Loucy (cell line): ENCODE data around the gene HOXA5.

Experiments used
- H2AFZ ChIP-seq: fragments of 200-600 bp; sonication (generic); 2 replicates; pipeline ENCODE4 v1.6.0; 2016; ENCODE audit warnings: antibody characterized with exemption, mild to moderate bottlenecking, low read length, moderate library complexity
- H3F3A ChIP-seq: fragments of 200-600 bp; 2 replicates; pipeline ENCODE4 v1.6.0; 2016; ENCODE audit warnings: antibody characterized with exemption, low read depth, mild to moderate bottlenecking
- H3K27me3 ChIP-seq: fragments of 200-600 bp; sonication (generic); 2 replicates; pipeline ENCODE4 v1.6.1; 2014; ENCODE audit warnings: low read length, mild to moderate bottlenecking; ENCODE audit not compliant: insufficient read depth, poor library complexity, severe bottlenecking
- H3K36me3 ChIP-seq: fragments of 200-600 bp; sonication (generic); 2 replicates; pipeline ENCODE4 v1.6.1; 2016; ENCODE audit warnings: low read length; ENCODE audit not compliant: insufficient read depth
- H3K4me1 ChIP-seq: fragments of 200-600 bp; sonication (generic); 2 replicates; pipeline ENCODE4 v1.5.1; 2014; ENCODE audit warnings: low read length, mild to moderate bottlenecking; ENCODE audit not compliant: insufficient read depth, poor library complexity, severe bottlenecking
- H3K4me2 ChIP-seq: fragments of 200-600 bp; sonication (generic); 2 replicates; pipeline ENCODE4 v1.6.0; 2014; ENCODE audit warnings: antibody characterized with exemption, low read length, low read depth, mild to moderate bottlenecking; ENCODE audit not compliant: poor library complexity, severe bottlenecking
- H3K4me3 ChIP-seq: fragments of 200-600 bp; sonication (generic); 2 replicates; pipeline ENCODE4 v1.5.1; 2014; ENCODE audit warnings: low read length, mild to moderate bottlenecking, mixed read lengths; ENCODE audit not compliant: poor library complexity, severe bottlenecking
- H3K79me2 ChIP-seq: fragments of 200-600 bp; sonication (generic); 2 replicates; pipeline ENCODE4 v1.6.1; 2014; ENCODE audit warnings: low read length; ENCODE audit not compliant: insufficient read depth
- H3K9ac ChIP-seq: fragments of 200-600 bp; sonication (generic); 2 replicates; pipeline ENCODE4 v1.6.0; 2014; ENCODE audit warnings: mild to moderate bottlenecking, low read depth, low read length, moderate library complexity; ENCODE audit not compliant: poor library complexity, severe bottlenecking
- H3K9me2 ChIP-seq: fragments of 200-600 bp; sonication (generic); replicated peaks from 2 replicates; pipeline ENCODE4 v1.6.1; 2016; ENCODE audit warnings: low read depth, low read length, mixed read lengths
- H3K9me3 ChIP-seq: fragments of 200-600 bp; sonication (generic); 2 replicates; pipeline ENCODE4 v1.6.1; 2014; ENCODE audit warnings: mild to moderate bottlenecking, antibody characterized with exemption, low read length, low read depth; ENCODE audit not compliant: insufficient read depth
- H4K20me1 ChIP-seq: fragments of 200-600 bp; sonication (generic); 2 replicates; pipeline ENCODE4 v1.6.0; 2014; ENCODE audit warnings: antibody characterized with exemption, low read length, mild to moderate bottlenecking; ENCODE audit not compliant: insufficient read depth, poor library complexity, severe bottlenecking
- CTCF ChIP-seq: fragments of 200-600 bp; sonication (generic); conservative IDR thresholded peaks from 2 replicates; pipeline ENCODE4 v1.5.1; 2014; ENCODE audit warnings: mild to moderate bottlenecking, antibody characterized with exemption, low read length
- EZH2phosphoT487 ChIP-seq: fragments of 200-600 bp; IDR thresholded peaks from 2 replicates; pipeline ENCODE4 v1.6.1; 2018; ENCODE audit warnings: antibody characterized with exemption, mild to moderate bottlenecking, moderate library complexity, borderline replicate concordance

HOXA5 gene

DNA sequence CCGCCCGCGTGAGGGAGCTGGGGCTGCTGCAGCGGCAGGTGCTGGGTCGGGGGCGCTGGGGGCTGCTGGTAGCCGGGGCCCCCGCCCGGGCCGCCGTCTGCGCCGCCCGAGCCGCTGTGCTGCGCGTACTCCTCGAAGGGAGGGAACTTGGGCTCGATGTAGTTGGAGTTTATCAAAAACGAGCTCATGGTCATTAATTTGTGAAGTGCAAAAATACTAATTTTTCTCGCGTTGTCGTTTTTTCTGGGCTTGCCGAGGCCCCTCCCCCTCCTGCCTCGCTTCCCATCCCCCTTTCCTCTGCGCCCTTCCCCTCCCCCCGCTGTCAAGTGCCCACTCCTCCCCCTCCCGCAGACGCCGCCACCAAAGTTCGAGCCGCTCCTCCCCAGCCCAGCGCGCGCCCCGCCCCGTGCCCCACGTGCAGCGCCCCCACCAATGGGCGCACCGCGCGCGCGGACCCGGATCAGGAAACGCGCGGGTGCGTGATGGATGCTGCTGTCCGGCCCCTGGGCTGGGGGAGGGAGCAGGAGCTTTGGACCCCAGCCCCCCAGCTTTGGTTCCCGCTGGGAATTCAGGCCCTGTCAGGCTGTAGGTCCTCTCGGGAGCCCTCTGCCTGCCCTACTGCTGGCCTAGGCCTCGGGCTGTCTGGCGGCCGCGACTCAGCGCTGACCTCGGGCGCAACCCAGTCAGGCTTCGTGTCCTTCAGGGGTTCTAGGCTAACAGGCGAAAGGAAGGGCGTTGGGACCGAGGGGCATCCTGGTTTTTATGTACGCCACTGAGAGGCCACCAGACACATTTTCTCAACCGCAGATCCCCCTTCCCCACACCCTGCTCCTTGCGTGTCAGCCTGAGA, 12.7 kb downstream of the HOXA5 start, which contains the start of gene HOXA4:
TSS of gene HOXA4 (minus strand) at position 218 of the 850 bp plus-strand sequence. CDS start at position 194, 24 bp downstream.
- TF ChIP-seq CTCF (no peak), EZH2phosphoT487 (no peak)
- Histone ChIP-seq H3K79me2 (peaks cover 98% of the 10 kb centered on the region), H4K20me1 (peaks cover 90% of the 10 kb centered on the region), H3K27me3 (no peaks in the 10 kb centered on the region), H3K9me2 (no peaks in the 10 kb centered on the region), H3K36me3 (peaks cover 69% of the 10 kb centered on the region), H3K9ac (no peak within 1 kb of the TSS), H2AFZ (no peak within 1 kb of the TSS), H3K9me3 (no peaks in the 10 kb centered on the region), H3K4me1 (peaks cover 29% of the 10 kb centered on the region), H3F3A (no peaks in the 10 kb centered on the region), H3K4me3 (no peak within 1 kb of the TSS), H3K4me2 (no peak within 1 kb of the TSS)

GRCh38 chr7:27129729-27130539, 13.5 kb downstream of the HOXA5 start:
- Histone ChIP-seq H4K20me1 (peaks cover 84% of the 10 kb centered on the region), H3K79me2 (peaks cover 98% of the 10 kb centered on the region), H3K36me3 (peaks cover 77% of the 10 kb centered on the region), H3K9ac (no peak overlapping the region), H3K4me3 (no peak overlapping the region), H3K9me3 (no peaks in the 10 kb centered on the region), H2AFZ (no peak overlapping the region), H3K27me3 (no peaks in the 10 kb centered on the region), H3F3A (no peaks in the 10 kb centered on the region), H3K9me2 (no peaks in the 10 kb centered on the region), H3K4me1 (peaks cover 20% of the 10 kb centered on the region), H3K4me2 (no peak overlapping the region)
- TF ChIP-seq CTCF (no peak), EZH2phosphoT487 (no peak)

DNA sequence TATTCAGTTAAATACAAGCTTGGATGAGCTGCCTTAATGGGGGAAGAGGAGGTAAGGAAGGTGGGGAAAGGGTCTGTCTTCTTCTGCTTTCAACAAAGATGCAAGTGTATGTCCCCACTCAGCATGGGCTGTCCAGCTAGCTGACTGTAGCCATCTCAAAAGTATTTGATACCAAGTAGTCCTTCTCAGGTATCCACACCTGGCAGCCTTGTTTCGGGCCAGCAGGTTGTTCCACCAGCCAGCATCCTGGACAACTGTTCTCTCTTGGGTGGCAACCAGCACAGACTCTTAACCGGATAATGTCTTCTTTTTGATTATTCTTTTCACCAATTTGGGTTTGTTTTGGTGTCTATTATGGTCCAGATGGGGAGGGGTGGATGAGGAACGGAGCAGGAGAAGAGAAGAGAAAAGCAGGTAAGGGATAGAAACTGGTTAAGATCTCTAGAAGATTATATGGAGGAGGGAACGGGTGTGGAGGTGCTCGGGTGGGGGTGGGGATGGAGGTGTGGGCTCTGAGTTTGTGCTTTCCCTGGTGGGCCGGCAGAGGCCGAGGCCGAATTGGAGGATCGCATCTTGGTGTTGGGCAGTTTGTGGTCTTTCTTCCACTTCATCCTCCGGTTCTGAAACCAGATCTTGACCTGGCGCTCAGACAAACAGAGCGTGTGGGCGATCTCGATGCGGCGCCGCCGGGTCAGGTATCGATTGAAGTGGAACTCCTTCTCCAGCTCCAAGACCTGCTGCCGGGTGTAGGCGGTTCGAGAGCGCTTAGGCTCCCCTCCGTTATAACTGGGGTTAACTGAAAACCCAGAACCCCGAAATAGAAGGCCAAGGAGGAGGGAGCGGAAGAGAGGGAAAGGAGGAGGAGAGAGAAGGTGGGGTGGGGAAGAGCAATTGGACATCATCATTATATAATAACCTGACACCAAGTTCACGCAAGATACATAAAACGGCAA, 14.4 kb downstream of the HOXA5 start:
- H3K9me2 ChIP-seq, result no peaks in the 10 kb centered on the region
- no peaks in the 10 kb centered on the region for H3K9me3 ChIP-seq
- H3K27me3 ChIP-seq, result no peaks in the 10 kb centered on the region
- H2AFZ ChIP-seq, result no peak overlapping the region
- H3K79me2 ChIP-seq, result peaks cover 98% of the 10 kb centered on the region
- TF ChIP-seq CTCF (no peak), EZH2phosphoT487 (no peak)
- peaks cover 76% of the 10 kb centered on the region for H4K20me1 ChIP-seq
- H3K4me3 ChIP-seq, result no peak overlapping the region
- no peak overlapping the region for H3K9ac ChIP-seq
- H3K36me3 ChIP-seq, result peaks cover 83% of the 10 kb centered on the region
- no peak overlapping the region for H3K4me2 ChIP-seq
- H3K4me1 ChIP-seq, result peaks cover 12% of the 10 kb centered on the region
- H3F3A ChIP-seq, result no peaks in the 10 kb centered on the region
